GM18870 (cell line): ENCODE data around the gene RFPL4AL1.
"Not testable (repeated sequence)": the region's sequence is repeated elsewhere in the genome, so short reads cannot be mapped to it uniquely, and the experiment has no call there.

Experiments
- ATAC-seq: cut with Tn5 transposase; IDR thresholded peaks from one replicate; pipeline ENCODE4 v1.9.1; 2021; ENCODE audit warnings: moderate library complexity; ENCODE audit not compliant: unreplicated experiment

Gene RFPL4AL1

DNA sequence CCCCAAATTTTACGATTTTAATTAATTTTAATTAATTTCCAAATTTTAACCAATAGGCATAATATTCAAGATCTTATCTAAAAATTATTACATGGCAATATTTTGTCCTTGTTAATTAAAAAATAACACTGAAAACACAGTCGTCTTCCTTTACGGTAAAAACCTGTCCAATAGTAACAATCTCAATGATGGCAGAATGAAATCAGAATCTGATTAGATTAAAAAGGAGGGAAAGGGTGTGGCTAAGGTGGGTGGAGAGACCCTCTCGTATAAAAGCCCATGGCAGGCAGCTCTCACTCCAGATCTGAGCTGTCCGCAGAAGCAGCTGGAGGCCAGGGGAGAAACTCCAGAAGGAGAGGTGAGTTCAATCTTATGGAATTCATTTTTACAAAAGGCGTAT is at the start of gene RFPL4AL1:
RFPL4AL1 (plus strand) TSS at position 301 of the 400 bp plus-strand sequence. CDS start 2,687 bp downstream, outside the sequence.
- ATAC-seq, result not testable (repeated sequence)

DNA sequence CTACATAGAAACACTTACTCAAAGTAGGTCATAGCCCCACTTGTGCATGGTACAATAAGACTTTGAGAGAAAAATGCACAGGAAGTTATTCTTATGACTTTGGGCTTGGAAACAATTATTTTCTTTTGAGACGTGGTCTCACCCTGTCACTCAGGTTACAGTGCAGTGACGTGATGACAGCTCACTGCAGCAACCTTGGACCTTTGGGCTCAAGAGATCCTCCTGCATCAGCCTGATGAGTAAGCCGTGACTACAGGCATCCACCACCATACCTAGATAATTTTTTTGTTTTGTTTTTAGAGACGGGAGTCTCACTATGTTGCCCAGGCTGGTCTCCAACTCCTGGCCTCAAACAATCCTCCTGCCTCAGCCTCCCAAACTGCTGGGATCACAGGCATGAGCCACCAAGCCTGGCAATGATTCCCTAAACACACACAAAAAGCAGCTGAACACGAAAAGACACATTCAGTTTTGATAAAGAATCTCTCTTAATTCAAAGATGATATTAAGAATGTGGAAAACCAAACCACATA is 48.6 kb upstream of the RFPL4AL1 start:
- no peak for ATAC-seq

DNA sequence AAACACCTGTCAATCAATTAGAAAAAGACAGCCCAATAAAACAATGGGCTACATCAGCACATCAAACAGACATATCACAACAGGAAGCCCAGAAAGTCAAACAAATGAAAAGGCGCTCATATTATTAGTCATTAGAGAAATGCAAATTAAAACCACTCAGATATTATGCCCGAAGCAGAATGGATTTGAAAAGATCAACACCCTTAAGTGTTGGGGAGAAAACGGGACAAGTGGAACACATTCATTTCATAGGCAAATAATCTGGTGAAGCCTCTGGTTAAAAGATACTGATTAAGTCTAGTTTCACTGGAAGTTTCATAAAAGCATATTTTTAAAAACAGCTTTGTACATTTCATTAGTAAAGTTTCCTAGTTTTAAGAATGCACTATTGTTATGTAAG is 48.1 kb upstream of the RFPL4AL1 start:
- no peak for ATAC-seq

DNA sequence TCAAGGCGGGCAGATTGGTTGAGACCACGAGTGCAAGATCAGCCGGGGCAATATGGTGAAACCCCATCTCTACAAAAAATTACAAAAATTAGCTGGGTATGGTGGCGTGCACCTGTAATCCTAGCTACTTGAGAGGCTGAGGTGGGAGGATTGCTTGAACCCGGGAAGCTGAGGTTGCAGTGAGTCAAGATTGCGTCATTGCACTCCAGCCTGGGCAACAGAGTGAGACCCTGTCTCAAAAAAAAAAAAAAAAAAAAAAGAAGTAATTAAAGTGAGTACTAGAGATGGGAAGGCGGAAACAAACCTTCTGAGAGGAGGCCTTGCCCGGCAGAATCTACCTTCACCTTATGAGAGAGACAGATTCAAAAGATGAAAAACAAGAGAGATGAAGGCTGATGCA is 45.4 kb upstream of the RFPL4AL1 start:
- ATAC-seq, result no peak

DNA sequence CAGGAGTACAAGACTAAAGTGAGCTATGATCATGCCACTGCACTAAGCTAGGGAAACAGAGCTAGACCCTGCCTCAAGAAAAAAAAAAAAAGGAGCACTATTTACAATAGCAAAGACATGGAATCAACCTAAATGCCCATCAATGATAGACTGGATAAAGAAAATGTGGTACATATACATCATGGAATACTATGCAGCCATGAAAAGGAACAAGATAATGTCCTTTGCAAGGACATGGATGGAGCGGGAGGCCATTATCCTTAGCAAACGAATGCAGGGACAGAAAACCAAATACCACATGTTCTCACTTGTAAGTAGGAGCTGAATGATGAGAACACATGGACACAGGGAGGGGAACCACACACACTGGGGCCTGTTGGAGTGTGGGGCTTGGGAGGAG is 38.5 kb upstream of the RFPL4AL1 start:
- ATAC-seq, result not testable (repeated sequence)

DNA sequence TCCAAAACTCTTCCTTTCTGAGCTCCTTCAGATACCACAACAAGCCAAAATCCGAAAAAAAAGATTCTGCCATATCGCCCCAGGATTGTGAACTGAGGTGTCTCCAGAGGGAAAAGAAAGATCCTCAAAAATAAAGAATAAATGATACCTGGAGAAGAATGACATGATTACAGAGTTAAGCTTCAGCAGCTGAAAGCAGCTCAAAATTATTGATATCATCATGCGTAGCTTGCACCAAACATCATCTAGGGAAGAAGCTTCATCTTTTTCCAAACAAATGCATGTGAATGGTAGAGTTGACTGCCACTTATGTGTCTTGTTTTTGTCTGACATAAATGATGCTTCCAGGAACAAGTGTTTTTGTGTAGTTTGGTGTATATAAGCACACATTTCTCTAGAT is 30.6 kb upstream of the RFPL4AL1 start, which contains the start of gene NLRP9:
NLRP9 (minus strand) TSS at position 101 of the 400 bp plus-strand sequence; CDS start at position 73, 28 bp downstream.
- no peak for ATAC-seq

DNA sequence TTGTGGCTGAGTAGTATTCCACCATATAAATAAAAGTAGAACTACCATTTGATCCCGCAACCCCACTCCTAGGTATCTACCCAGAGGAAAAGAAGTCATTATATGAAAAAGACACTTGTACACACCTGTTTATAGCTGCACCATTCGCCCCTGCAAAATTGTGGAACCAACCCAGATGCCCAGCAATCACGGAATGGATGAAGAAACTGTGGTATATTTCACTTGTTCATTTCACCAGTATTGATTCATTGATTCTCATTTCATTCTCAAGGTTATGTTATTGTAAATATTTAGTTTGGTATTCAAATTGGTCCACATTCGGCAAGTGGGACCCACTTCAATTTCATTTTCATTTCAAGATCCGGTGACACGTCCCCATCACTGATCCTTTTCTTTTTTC is 18.2 kb upstream of the RFPL4AL1 start:
- ATAC-seq, result no peak

DNA sequence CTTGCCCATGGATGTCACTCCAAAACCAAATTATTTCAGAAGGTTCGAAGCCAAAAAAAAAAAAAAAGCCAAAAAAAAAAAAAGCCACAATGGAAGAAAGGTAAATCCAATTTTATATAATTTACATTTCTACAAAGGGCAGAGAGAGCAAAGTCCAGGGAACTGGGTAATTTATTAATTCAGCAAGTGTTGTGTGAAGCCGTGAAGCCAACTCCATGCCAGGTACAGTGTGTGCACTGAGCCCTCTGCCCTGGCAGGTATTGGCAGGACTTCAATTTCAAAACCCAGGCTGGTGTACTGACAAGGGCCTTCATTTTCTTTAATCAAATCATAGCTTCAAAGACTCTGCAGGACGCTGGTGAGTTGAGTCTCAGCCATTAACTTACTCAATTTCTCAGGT is 15.5 kb upstream of the RFPL4AL1 start:
- no peak for ATAC-seq

DNA sequence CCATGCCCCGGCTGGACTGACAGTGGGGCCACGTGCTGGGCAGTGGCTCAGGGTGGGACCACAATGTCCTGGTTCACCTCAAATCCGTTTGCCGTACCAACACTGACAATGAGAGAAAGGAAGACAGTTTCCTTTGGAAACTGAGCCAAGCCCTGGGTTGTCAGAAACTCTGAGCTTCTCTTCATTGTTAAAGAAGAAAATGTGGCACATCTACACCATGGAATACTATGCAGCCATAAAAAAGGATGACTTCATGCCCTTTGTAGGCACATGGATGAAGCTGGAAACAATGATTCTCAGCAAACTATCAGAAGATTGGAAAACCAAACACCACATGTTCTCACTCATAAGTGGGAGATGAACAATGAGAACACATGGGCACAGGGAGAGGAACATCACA is 12.1 kb upstream of the RFPL4AL1 start:
- ATAC-seq, result not testable (repeated sequence)

DNA sequence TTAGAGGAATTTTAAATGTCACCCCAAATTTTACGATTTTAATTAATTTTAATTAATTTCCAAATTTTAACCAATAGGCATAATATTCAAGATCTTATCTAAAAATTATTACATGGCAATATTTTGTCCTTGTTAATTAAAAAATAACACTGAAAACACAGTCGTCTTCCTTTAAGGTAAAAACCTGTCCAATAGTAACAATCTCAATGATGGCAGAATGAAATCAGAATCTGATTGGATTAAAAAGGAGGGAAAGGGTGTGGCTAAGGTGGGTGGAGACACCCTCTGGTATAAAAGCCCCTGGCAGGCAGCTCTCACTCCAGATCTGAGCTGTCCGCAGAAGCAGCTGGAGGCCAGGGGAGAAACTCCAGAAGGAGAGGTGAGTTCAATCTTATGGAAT is 10.1 kb upstream of the RFPL4AL1 start, which contains the start of gene RFPL4A:
RFPL4A (plus strand) TSS at position 301 of the 400 bp plus-strand sequence. CDS start 2,704 bp downstream, outside the sequence.
- not testable (repeated sequence) for ATAC-seq

DNA sequence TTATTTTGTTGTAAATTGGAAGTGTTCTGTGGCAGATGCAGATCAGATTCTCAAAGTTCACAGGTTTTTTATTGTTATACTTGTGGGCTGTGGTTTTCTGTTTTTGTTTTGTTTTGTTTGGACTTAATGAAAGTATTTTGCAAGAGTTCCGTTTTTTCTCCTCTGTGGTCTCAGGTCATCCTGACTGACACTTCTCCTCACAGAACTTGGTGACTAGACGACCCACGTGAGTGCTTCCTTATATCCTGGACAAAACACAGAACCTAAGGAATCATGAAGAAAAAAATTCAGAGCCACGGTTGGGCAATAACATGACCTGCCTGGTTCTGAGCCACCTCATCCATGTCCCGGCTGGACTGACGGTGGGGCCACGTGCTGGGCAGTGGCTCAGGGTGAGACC is 2.5 kb upstream of the RFPL4AL1 start:
- no peak for ATAC-seq

DNA sequence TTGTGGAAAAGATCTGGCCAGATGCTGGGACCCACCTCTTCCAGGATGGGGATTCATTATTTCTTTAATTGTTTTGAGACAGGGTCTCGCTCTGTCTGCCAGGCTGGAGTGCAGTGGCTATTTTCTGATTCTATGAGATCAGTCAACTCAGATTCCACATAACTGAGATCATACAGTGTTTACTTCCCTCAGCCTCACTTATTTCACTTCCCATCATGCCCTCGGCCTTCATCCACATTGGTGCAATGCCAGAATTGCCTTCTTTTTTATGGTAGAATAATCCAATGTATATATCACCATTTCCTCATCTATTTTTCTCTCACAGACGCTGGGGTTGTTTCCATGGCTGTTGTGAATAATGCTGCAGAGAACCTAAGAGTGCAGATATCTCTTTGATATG is 714 bp downstream of the RFPL4AL1 start:
- ATAC-seq, result not testable (repeated sequence)

DNA sequence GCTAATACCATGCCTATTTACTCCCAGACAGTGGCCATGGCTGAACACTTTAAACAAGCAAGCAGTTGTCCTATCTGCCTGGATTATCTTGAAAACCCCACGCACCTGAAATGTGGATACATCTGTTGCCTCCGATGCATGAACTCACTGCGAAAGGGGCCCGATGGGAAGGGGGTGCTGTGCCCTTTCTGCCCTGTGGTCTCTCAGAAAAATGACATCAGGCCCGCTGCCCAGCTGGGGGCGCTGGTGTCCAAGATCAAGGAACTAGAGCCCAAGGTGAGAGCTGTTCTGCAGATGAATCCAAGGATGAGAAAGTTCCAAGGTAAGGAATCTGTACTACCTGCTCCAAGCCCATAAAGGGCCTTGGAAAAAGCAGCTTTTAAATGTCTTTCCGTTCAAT is 8.6 kb downstream of the RFPL4AL1 start:
- no peak for ATAC-seq

DNA sequence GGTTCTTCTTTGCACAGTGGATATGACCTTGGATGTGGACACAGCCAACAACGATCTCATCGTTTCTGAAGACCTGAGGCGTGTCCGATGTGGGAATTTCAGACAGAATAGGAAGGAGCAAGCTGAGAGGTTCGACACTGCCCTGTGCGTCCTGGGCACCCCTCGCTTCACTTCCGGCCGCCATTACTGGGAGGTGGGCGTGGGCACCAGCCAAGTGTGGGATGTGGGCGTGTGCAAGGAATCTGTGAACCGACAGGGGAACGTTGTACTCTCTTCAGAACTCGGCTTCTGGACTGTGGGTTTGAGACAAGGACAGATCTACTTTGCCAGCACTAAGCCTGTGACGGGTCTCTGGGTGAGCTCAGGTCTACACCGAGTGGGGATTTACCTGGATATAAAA is 9.4 kb downstream of the RFPL4AL1 start:
- no peak for ATAC-seq

DNA sequence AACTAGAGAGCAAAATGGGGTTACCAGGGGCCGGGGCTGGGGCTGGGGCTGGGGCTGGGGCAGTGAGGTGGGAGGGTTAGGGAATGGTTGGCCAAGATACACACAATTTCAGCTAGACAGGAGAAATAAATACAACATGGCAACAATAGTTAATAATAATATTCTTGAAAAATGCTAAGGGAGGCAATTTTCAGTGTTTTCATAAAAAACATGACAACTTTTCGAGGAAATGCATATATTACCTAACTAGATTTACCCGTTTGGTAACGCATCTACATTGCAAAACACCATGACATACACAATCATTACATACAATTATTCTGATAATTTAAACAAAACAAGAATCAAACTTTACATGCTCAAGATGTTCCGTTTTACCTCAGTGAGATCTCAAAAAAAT is 12.2 kb downstream of the RFPL4AL1 start:
- no peak for ATAC-seq

DNA sequence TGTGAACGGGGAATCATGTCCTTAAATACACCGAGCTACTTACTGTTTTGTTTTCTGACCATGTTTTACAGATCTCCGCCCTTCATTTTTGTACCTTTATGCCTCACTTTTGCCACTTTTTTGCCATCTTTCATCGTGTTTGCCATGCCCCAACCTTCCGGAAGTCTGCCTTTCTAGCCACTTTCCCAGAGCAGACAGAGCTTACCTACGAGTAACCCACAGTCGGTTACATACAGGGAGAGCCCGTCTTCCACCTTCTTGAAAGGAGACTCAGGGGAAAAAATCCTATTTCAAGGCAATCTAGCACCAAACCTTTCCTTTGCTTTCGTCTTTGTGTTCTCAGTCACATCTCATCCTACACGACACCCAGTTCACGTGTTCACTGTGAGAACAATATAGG is 26.1 kb downstream of the RFPL4AL1 start:
- ATAC-seq, result no peak

DNA sequence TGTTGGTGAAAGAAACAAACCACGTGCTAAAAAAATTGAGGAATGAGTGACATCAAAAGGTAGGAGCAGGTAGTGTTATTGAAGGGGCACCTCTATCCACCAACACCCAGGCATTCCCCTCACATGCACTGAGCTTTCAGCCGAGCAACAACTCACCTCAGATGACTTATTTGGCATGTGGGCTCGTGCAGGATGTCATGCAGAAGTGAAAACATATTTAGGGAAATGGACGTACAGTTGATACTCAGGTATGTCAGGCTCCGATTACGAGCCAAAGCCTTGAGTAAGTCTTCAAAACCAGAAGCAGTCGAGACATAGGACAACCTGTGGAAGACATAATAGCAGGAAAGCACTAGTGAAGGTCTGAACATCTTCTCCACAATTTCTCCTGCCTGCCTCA is 32.5 kb downstream of the RFPL4AL1 start:
- no peak for ATAC-seq

DNA sequence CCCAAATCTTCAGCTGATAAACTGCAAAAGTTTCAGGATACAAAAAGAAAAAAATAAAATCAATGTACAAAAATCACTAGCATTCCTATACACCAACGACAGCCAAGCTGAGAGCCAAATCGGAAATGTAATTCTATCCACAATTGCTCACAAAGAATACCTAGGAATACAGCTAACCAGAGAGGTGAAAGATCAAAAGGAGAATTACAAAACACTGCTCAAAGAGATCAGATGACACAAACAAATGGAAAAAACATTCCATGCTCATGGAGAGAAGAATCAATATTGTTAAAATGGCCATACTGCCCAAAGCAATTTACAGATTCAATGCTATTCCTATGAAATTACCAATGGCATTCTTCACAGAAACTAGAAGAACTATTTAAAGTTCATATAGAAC is 33.4 kb downstream of the RFPL4AL1 start:
- no peak for ATAC-seq

DNA sequence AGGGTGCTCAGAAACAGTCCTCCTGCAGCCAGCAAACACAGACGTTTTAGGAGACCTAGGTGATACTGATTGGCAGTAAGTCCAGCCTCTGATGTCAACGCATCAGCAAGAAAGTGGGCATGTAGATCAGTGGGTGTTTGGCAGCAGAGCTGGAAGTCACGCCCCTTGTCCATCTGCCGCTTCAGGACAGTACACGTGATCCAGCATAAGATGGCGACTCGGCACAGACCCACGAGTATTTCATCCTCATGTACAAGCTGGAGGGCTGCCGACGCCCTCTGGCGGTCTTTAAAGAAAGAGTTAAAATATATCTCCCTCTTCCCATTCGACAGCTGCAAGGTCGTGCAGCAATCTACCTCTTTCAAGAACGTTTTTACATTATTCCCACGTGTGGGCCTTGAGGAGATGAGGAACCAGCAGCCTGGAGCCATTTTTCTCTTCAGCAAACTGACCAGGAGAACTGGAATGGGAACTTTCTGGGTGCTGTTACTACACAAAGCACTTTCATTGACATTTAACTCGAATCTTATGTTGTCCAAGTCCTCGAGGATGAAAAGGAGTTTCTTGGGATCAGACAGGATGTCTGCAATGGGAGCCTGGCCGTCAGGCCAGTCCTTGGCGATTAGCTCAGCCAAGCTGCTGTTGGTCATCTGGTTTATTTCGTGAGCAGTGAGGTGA is 40.6 kb downstream of the RFPL4AL1 start:
- no peak for ATAC-seq

DNA sequence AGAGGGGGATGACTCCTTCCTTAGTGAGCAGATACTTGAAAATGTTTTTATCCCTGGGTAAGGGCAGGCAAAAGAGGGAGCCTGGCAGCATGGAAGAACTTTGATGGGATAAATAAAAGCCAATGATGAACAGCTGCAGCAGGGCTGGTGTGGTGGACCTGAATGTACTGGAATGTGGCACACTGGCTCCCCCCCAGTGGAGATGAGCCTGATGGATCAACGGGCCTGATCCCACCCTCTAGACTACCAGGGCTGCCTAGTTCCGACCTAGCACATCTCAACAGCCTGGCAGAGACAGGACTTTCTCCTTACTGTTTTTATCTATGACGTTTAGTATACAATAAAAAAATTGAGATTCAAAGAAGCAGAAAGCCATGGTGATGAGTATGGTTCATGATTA is 42.4 kb downstream of the RFPL4AL1 start:
- no peak for ATAC-seq

DNA sequence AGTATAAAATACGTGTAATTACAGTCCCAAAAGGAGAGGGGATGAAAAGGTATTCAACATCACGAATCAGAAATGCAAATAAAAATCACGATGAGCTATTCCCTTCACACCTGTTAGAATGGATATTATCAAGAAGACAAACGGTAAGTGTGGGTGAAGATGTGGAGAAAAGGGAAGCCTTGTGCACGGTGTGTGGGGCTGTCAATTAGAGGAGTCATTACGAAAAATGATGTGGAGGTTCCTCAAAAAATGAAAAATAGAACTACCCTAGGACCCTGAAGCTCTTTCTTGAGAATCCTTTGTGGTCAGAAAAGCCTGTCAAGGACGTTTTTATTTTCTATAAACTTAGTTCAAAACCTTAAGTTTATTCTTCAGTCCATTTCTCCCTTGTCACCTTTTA is 43.5 kb downstream of the RFPL4AL1 start:
- ATAC-seq, result no peak

DNA sequence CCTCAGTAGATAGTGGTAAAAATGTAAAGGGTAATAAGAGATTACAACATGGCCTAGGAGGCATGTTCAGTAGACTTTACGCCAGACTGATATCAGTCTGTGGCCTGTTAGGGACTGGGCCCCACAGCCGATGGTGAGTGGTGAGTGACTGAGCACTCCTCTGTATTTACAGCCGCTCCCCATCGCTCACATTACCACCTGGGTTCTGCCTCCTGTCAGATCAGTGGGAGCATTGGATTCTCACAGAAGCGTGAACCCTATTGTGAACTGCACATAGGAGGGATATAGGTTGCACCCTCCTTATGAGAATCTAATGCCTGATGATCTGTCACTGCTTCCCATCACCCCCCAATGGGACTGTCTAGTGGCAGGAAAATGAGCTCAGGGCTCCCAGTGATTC is 45.0 kb downstream of the RFPL4AL1 start:
- ATAC-seq, result no peak

DNA sequence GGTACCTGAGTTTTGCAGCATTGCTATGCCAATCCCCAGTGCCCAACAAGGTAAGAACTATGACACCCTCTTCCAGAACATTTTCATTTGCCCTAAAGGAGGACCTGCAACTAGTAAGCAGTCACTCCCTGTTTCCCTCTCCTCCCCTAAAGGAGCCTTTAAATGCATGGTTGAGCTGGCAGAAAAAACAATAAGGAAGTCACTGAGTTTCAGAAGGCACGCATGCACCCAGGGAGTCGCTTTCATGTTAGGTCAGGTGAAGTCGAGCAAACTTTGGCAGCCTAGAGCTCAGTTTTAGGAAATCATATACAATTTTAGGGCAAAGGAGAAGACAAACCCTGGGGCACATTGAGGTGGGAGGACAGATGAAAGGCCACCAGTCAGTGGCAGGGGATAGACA is 51.1 kb downstream of the RFPL4AL1 start:
- no peak for ATAC-seq
